MM.1S (cell line): ENCODE data around the gene PGK1.
"Not testable (repeated sequence)": the region's sequence is repeated elsewhere in the genome, so short reads cannot be mapped to it uniquely, and the experiment has no call there.

Source experiments
- DNase-seq: peaks from one replicate; pipeline ENCODE4 v3.0.0-alpha.2; 2015
- H2AFZ ChIP-seq: fragments of 300-600 bp; sonication (generic); 2 replicates; pipeline ENCODE4 v1.6.0; 2016; ENCODE audit warnings: antibody characterized with exemption, low read length
- H3F3A ChIP-seq: fragments of 300-600 bp; sonication (generic); 2 replicates; pipeline ENCODE4 v1.6.1; 2016; ENCODE audit warnings: mild to moderate bottlenecking, antibody characterized with exemption, low read length, moderate library complexity, mixed read lengths; ENCODE audit not compliant: insufficient read depth
- H3K27ac ChIP-seq: fragments of 300-600 bp; sonication (generic); 2 replicates; pipeline ENCODE4 v1.5.1; 2016; ENCODE audit warnings: mild to moderate bottlenecking, low read length
- H3K27me3 ChIP-seq: fragments of 300-600 bp; sonication (generic); replicated peaks from 2 replicates; pipeline ENCODE4 v1.6.0; 2016; ENCODE audit warnings: low read length; ENCODE audit not compliant: insufficient read depth
- H3K36me3 ChIP-seq: fragments of 300-600 bp; sonication (generic); replicated peaks from 2 replicates; pipeline ENCODE4 v1.6.1; 2016; ENCODE audit warnings: mild to moderate bottlenecking, low read length, mixed read lengths; ENCODE audit not compliant: insufficient read depth
- H3K4me1 ChIP-seq: fragments of 300-600 bp; sonication (generic); 2 replicates; pipeline ENCODE4 v1.6.1; 2016; ENCODE audit warnings: low read length, mixed read lengths
- H3K4me2 ChIP-seq: fragments of 300-600 bp; sonication (generic); 2 replicates; pipeline ENCODE4 v1.6.0; 2016; ENCODE audit warnings: low read depth, low read length
- H3K4me3 ChIP-seq: fragments of 300-600 bp; sonication (generic); 2 replicates; pipeline ENCODE4 v1.5.1; 2016; ENCODE audit warnings: low read length, mixed read lengths
- H3K79me2 ChIP-seq: fragments of 300-600 bp; sonication (generic); 2 replicates; pipeline ENCODE4 v1.6.1; 2016; ENCODE audit warnings: mixed run types, low read length, mixed read lengths
- H3K9ac ChIP-seq: fragments of 300-600 bp; sonication (generic); 2 replicates; pipeline ENCODE4 v1.6.1; 2016; ENCODE audit warnings: low read length, mixed read lengths
- H3K9me2 ChIP-seq: fragments of 300-600 bp; sonication (generic); replicated peaks from 2 replicates; pipeline ENCODE4 v1.6.1; 2016; ENCODE audit warnings: mild to moderate bottlenecking, low read length, mixed read lengths; ENCODE audit not compliant: insufficient read depth
- H3K9me3 ChIP-seq: fragments of 300-600 bp; sonication (generic); replicated peaks from 2 replicates; pipeline ENCODE4 v1.6.1; 2016; ENCODE audit warnings: mild to moderate bottlenecking, low read length, mixed read lengths; ENCODE audit not compliant: insufficient read depth
- H4K20me1 ChIP-seq: fragments of 300-600 bp; sonication (generic); 2 replicates; pipeline ENCODE4 v1.6.1; 2016; ENCODE audit warnings: mild to moderate bottlenecking, low read length, moderate library complexity, mixed read lengths; ENCODE audit not compliant: insufficient read depth
- EZH2 ChIP-seq: fragments of 300-600 bp; sonication (generic); optimal IDR thresholded peaks from 2 replicates; pipeline ENCODE3; 2017; ENCODE audit warnings: low read depth, mild to moderate bottlenecking, antibody characterized with exemption, low read length, mixed read lengths
- EZH2phosphoT487 ChIP-seq: fragments of 300-600 bp; sonication (generic); IDR thresholded peaks from 2 replicates; pipeline ENCODE4 v1.6.1; 2018; ENCODE audit warnings: antibody characterized with exemption, low read length
- TF ChIP-seq, protein P1 (sequence below): fragments of 300-600 bp; sonication (generic); IDR thresholded peaks from 2 replicates; pipeline ENCODE4 v1.5.1; 2016; ENCODE audit warnings: antibody characterized with exemption, low read length, mixed read lengths

The PGK1 gene

DNA sequence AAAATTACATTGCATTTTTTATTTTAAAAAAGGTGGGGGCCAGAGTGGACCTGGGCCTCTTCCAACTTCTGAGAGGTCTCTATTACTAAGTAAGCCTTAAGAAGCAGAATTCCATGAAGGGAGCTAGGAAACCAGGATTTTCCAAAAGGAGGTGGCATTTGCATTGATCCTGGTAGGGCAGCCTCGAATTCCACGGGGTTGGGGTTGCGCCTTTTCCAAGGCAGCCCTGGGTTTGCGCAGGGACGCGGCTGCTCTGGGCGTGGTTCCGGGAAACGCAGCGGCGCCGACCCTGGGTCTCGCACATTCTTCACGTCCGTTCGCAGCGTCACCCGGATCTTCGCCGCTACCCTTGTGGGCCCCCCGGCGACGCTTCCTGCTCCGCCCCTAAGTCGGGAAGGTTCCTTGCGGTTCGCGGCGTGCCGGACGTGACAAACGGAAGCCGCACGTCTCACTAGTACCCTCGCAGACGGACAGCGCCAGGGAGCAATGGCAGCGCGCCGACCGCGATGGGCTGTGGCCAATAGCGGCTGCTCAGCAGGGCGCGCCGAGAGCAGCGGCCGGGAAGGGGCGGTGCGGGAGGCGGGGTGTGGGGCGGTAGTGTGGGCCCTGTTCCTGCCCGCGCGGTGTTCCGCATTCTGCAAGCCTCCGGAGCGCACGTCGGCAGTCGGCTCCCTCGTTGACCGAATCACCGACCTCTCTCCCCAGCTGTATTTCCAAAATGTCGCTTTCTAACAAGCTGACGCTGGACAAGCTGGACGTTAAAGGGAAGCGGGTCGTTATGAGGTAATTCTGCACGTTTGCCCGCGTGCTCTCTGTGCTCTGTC, at the start of gene PGK1:
TSS of gene PGK1 (plus strand) at position 626 of the 824 bp plus-strand sequence. CDS start at position 719, 93 bp downstream.
- no peaks in the 10 kb centered on the region for H3K27me3 ChIP-seq
- H4K20me1 ChIP-seq = peaks cover 24% of the 10 kb centered on the region
- no peaks in the 10 kb centered on the region for H3K9me2 ChIP-seq
- H3K4me3 ChIP-seq = peak within 1 kb of the TSS; percentile 90
- no peaks in the 10 kb centered on the region for H3K9me3 ChIP-seq
- peak within 1 kb of the TSS; percentile 86 for H3K27ac ChIP-seq
- H2AFZ ChIP-seq = peak within 1 kb of the TSS; percentile 46
- no peaks in the 10 kb centered on the region for H3K36me3 ChIP-seq
- H3K4me1 ChIP-seq = peaks cover 15% of the 10 kb centered on the region; the same call in 1 of the 2 replicates
- H3F3A ChIP-seq = peaks cover 4% of the 10 kb centered on the region
- H3K4me2 ChIP-seq = peak within 1 kb of the TSS; percentile 83
- peak; percentile 95 for DNase-seq
- peak within 1 kb of the TSS; percentile 98 for H3K9ac ChIP-seq
- TF ChIP-seq EZH2 (no peak), EZH2phosphoT487 (no peak)
- TF ChIP-seq, protein P1, sequence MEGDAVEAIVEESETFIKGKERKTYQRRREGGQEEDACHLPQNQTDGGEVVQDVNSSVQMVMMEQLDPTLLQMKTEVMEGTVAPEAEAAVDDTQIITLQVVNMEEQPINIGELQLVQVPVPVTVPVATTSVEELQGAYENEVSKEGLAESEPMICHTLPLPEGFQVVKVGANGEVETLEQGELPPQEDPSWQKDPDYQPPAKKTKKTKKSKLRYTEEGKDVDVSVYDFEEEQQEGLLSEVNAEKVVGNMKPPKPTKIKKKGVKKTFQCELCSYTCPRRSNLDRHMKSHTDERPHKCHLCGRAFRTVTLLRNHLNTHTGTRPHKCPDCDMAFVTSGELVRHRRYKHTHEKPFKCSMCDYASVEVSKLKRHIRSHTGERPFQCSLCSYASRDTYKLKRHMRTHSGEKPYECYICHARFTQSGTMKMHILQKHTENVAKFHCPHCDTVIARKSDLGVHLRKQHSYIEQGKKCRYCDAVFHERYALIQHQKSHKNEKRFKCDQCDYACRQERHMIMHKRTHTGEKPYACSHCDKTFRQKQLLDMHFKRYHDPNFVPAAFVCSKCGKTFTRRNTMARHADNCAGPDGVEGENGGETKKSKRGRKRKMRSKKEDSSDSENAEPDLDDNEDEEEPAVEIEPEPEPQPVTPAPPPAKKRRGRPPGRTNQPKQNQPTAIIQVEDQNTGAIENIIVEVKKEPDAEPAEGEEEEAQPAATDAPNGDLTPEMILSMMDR = no peak
- peaks cover 48% of the 10 kb centered on the region for H3K79me2 ChIP-seq

DNA sequence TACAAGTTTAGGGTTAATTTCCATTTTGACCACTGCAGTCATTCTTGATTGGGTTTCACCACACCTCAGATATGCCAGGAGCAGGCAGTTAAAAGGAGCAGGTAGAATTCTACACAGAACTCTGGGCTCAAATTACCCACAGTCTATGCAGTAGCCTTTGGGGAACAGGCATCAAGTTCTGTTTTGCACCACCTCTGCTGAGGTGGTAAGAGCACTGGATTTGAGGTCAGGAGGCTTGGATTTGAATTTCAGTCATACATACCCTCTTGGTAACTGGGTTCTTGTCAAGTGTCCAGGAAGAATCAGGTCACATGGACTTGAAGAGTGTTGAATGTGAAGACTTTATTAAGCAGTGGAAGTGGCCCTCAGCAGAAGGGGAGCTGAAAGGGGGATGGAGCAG, 40.4 kb upstream of the PGK1 start:
- TF ChIP-seq, protein P1 = no peak
- TF ChIP-seq EZH2 (no peak), EZH2phosphoT487 (no peak)
- no peak for DNase-seq
- H3K27ac ChIP-seq = no peak overlapping the region
- H3F3A ChIP-seq = no peaks in the 10 kb centered on the region
- 0 out of 2 replicates have a peak overlapping the region, but pooled peaks have one; percentile 16 for H2AFZ ChIP-seq
- no peaks in the 10 kb centered on the region for H3K27me3 ChIP-seq
- H3K4me2 ChIP-seq = no peak overlapping the region
- H3K4me1 ChIP-seq = peaks cover 51% of the 10 kb centered on the region
- no peaks in the 10 kb centered on the region for H3K9me2 ChIP-seq
- no peaks in the 10 kb centered on the region for H3K9me3 ChIP-seq
- no peaks in the 10 kb centered on the region for H3K79me2 ChIP-seq
- H3K4me3 ChIP-seq = no peak overlapping the region
- no peaks in the 10 kb centered on the region for H3K36me3 ChIP-seq
- H3K9ac ChIP-seq = no peak overlapping the region
- H4K20me1 ChIP-seq = no peaks in the 10 kb centered on the region

DNA sequence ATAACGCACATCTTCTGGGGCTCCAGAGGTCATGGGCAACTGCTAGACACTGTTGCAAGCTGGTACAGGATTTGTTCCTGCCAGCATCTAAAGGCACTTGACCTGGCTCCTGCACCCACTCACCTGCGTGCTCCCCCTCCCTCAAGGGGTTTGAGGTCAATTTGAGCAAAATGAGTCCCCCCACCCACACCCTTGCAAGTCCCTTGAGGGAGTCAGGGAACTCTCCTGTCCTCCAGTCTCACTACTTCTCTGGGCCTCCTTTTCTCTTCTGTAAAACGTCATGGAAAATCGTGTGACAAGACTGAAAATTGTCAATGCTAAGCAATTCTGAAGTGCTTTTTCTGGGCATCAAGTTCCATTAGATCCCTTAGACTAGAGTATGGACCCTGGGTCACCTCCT, 39.9 kb upstream of the PGK1 start:
- H2AFZ ChIP-seq = no peak overlapping the region
- H3K9me3 ChIP-seq = no peaks in the 10 kb centered on the region
- H3K79me2 ChIP-seq = no peaks in the 10 kb centered on the region
- no peaks in the 10 kb centered on the region for H3K36me3 ChIP-seq
- no peaks in the 10 kb centered on the region for H3K27me3 ChIP-seq
- no peak for DNase-seq
- H3K9ac ChIP-seq = no peak overlapping the region
- H3F3A ChIP-seq = no peaks in the 10 kb centered on the region
- H3K4me1 ChIP-seq = peaks cover 54% of the 10 kb centered on the region
- no peaks in the 10 kb centered on the region for H4K20me1 ChIP-seq
- H3K4me3 ChIP-seq = no peak overlapping the region
- TF ChIP-seq, protein P1 = no peak
- TF ChIP-seq EZH2phosphoT487 (no peak), EZH2 (no peak)
- H3K27ac ChIP-seq = peak overlapping the region; percentile 72; the same call in 1 of the 2 replicates
- no peak overlapping the region for H3K4me2 ChIP-seq
- H3K9me2 ChIP-seq = no peaks in the 10 kb centered on the region

DNA sequence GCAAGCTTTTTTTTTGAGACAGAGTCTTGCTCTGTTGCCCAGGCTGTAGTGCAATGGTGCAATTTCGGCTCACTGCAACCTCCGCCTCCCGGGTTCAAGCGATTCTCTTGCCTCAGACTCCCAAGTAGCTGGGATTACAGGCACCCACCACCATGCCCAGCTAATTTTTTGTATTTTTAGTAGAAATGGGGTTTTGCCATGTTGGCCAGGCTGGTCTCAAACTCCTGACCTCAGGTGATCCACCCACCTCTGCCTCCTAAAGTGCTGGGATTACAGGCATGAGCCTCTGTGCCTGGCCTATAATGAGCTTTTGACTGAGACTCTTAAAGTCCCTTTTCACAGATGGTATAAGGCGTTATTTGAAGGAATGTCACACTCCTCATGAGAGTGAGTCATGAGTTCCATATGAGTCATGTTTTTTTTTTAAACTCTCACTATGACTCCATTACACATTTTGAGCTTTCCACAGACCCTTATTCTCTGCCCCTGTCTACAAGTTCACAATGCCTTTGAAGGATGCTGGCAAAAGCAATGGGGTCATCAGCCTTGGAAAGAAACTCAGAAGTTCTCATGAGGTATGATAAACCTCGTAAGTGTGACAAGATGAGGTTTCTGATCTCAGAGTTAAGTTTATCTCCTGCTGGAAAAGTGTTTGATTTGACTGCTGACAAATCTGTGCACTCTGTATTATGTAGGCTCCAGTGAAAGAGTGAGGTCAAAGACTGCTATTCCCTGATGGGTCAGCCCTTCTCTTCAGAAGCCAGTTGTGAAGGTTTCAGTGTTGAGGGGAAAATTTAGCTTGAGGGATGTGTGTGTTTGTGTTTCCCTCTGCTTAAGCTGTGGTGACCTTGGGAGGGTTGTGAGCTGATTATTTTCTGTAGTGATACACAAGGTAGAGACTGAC, 39.1 kb upstream of the PGK1 start:
- H2AFZ ChIP-seq, H4K20me1 ChIP-seq, H3K4me3 ChIP-seq, H3K27me3 ChIP-seq, H3F3A ChIP-seq, H3K9ac ChIP-seq, H3K36me3 ChIP-seq, H3K9me3 ChIP-seq, H3K79me2 ChIP-seq, H3K4me2 ChIP-seq, H3K9me2 ChIP-seq: not testable (repeated sequence)
- Histone ChIP-seq H3K4me1 (peaks cover 51% of the 10 kb centered on the region), H3K27ac (peak overlapping the region; percentile 72; the same call in 1 of the 2 replicates)
- DNase-seq = peak; percentile 19
